ENCODE data around the gene PLTP.

DNA sequence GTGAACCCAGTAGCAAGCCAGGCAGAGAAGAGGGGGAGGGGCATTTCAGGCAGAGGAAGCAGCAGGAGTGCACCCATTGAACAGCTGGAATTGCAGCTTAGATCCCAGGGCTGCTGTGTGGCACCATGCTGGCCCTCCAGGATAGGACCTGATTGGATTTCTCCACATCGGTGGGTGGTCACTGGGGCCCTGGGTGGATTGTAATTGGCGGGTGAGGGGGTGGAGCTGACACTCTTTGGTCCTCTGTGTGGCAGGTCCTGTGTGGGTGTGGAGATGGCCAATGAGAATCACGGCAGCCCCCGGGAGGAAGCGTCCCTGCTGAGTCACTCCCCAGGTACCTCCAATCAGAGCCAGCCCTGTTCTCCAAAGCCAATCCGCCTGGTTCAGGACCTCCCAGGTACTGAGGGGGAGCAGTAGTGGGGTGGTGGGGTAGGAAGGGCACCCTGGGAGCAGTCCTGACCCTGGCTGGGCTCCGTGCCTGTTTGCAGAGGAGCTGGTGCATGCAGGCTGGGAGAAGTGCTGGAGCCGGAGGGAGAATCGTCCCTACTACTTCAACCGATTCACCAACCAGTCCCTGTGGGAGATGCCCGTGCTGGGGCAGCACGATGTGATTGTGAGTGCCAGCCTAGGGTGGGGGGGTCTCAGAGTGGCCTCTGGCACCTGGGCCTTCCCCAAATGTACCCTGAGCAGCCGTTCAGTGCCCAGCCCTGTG lies 26.9 kb upstream of the PLTP start:
- TF ChIP-seq POLR2AphosphoS5 (IDR thresholded peaks at IDR 0.05; ENCODE audit: low read depth, low read length) (no peak), SIN3A (IDR thresholded peaks at IDR 0.05; ENCODE audit: borderline replicate concordance, insufficient read depth, low read length) (no peak), TAF1 (IDR thresholded peaks at IDR 0.05; ENCODE audit: borderline replicate concordance, insufficient read depth, low read length) (no peak)
- TF ChIP-seq, protein P1, sequence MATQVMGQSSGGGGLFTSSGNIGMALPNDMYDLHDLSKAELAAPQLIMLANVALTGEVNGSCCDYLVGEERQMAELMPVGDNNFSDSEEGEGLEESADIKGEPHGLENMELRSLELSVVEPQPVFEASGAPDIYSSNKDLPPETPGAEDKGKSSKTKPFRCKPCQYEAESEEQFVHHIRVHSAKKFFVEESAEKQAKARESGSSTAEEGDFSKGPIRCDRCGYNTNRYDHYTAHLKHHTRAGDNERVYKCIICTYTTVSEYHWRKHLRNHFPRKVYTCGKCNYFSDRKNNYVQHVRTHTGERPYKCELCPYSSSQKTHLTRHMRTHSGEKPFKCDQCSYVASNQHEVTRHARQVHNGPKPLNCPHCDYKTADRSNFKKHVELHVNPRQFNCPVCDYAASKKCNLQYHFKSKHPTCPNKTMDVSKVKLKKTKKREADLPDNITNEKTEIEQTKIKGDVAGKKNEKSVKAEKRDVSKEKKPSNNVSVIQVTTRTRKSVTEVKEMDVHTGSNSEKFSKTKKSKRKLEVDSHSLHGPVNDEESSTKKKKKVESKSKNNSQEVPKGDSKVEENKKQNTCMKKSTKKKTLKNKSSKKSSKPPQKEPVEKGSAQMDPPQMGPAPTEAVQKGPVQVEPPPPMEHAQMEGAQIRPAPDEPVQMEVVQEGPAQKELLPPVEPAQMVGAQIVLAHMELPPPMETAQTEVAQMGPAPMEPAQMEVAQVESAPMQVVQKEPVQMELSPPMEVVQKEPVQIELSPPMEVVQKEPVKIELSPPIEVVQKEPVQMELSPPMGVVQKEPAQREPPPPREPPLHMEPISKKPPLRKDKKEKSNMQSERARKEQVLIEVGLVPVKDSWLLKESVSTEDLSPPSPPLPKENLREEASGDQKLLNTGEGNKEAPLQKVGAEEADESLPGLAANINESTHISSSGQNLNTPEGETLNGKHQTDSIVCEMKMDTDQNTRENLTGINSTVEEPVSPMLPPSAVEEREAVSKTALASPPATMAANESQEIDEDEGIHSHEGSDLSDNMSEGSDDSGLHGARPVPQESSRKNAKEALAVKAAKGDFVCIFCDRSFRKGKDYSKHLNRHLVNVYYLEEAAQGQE (IDR thresholded peaks at IDR 0.05; ENCODE audit: insufficient read depth in 1 of 2, low read depth in 2 of 2, low read length in 2 of 2): no peak
